Measurements from ENCODE around the gene SERPINB2. TPM values are rescaled to one million over a fixed set of nuclear protein-coding genes. Genes with fewer than 3 reads are reported as not detected.
"Not testable (repeated sequence)": the region's sequence is repeated elsewhere in the genome, so short reads cannot be mapped to it uniquely, and the experiment has no call there.

SERPINB2 gene
- polyA plus RNA-seq, 1 donor = 0.15 TPM

- Histone ChIP-seq H3K36me3 (ENCODE audit: control insufficient read depth, insufficient read depth, low read length) (no peaks in the 10 kb centered on the region), H3K27me3 (ENCODE audit: control insufficient read depth, insufficient read depth, low read length) (no peaks in the 10 kb centered on the region), H3K4me1 (ENCODE audit: control insufficient read depth, insufficient read depth, low read length) (no peaks in the 10 kb centered on the region), H3K27ac (ENCODE audit: low read length) (no peak overlapping the region), H3K9me3 (ENCODE audit: control insufficient read depth, low read depth, low read length) (no peaks in the 10 kb centered on the region), H3K4me3 (ENCODE audit: low read length) (no peak overlapping the region)
- WGBS (ENCODE audit: insufficient coverage, low lambda C conversion rate) = 40% methylated on average over 1 of the region's 1 CpG
- no peak for DNase-seq
Measured at GRCh38 chr18:63904694-63905093, 17.2 kb downstream of the SERPINB2 start.

- DNase-seq = no peak
- no peaks in the 10 kb centered on the region for H3K27me3 ChIP-seq (ENCODE audit: control insufficient read depth, insufficient read depth, low read length)
Measured at GRCh38 chr18:63905361-63905760, 17.9 kb downstream of the SERPINB2 start.

GRCh38 chr18:63906056-63906455 lies 18.6 kb downstream of the SERPINB2 start:
- H3K4me3 ChIP-seq (ENCODE audit: low read length) = no peak overlapping the region
- DNase-seq = no peak
- no peaks in the 10 kb centered on the region for H3K4me1 ChIP-seq (ENCODE audit: control insufficient read depth, insufficient read depth, low read length)
- H3K36me3 ChIP-seq (ENCODE audit: control insufficient read depth, insufficient read depth, low read length) = no peaks in the 10 kb centered on the region
- no peaks in the 10 kb centered on the region for H3K27me3 ChIP-seq (ENCODE audit: control insufficient read depth, insufficient read depth, low read length)
- WGBS (ENCODE audit: insufficient coverage, low lambda C conversion rate) = no CpG with 5 or more reads among the region's 1 CpG
- H3K9me3 ChIP-seq (ENCODE audit: control insufficient read depth, low read depth, low read length) = no peaks in the 10 kb centered on the region
- H3K27ac ChIP-seq (ENCODE audit: low read length) = no peak overlapping the region

More at GRCh38 chr18:63905361-63905760, 17.9 kb downstream of the SERPINB2 start:
- Histone ChIP-seq H3K9me3 (ENCODE audit: control insufficient read depth, low read depth, low read length) (no peaks in the 10 kb centered on the region), H3K27ac (ENCODE audit: low read length) (no peak overlapping the region), H3K4me1 (ENCODE audit: control insufficient read depth, insufficient read depth, low read length) (no peaks in the 10 kb centered on the region), H3K36me3 (ENCODE audit: control insufficient read depth, insufficient read depth, low read length) (no peaks in the 10 kb centered on the region), H3K4me3 (ENCODE audit: low read length) (no peak overlapping the region)
- no CpG with 5 or more reads among the region's 2 CpGs for WGBS (ENCODE audit: insufficient coverage, low lambda C conversion rate)

GRCh38 chr18:63907664-63908063 lies 20.2 kb downstream of the SERPINB2 start, which contains the start of gene SERPINB10:
SERPINB10 (plus strand) TSS chr18:63907958; CDS start chr18:63915511, 7,553 bp downstream.
- Histone ChIP-seq H3K9me3 (ENCODE audit: control insufficient read depth, low read depth, low read length) (no peaks in the 10 kb centered on the region), H3K4me3 (ENCODE audit: low read length) (no peak within 1 kb of the TSS), H3K4me1 (ENCODE audit: control insufficient read depth, insufficient read depth, low read length) (no peaks in the 10 kb centered on the region), H3K27ac (ENCODE audit: low read length) (no peak within 1 kb of the TSS), H3K36me3 (ENCODE audit: control insufficient read depth, insufficient read depth, low read length) (no peaks in the 10 kb centered on the region), H3K27me3 (ENCODE audit: control insufficient read depth, insufficient read depth, low read length) (no peaks in the 10 kb centered on the region)
- no peak for DNase-seq

GRCh38 chr18:63908858-63909257 lies 21.4 kb downstream of the SERPINB2 start:
- no peaks in the 10 kb centered on the region for H3K4me1 ChIP-seq (ENCODE audit: control insufficient read depth, insufficient read depth, low read length)
- no peak overlapping the region for H3K27ac ChIP-seq (ENCODE audit: low read length)
- no peaks in the 10 kb centered on the region for H3K9me3 ChIP-seq (ENCODE audit: control insufficient read depth, low read depth, low read length)
- no peaks in the 10 kb centered on the region for H3K36me3 ChIP-seq (ENCODE audit: control insufficient read depth, insufficient read depth, low read length)
- H3K4me3 ChIP-seq (ENCODE audit: low read length) = no peak overlapping the region
- DNase-seq = no peak
- no peaks in the 10 kb centered on the region for H3K27me3 ChIP-seq (ENCODE audit: control insufficient read depth, insufficient read depth, low read length)
- WGBS (ENCODE audit: insufficient coverage, low lambda C conversion rate) = no CpG with 5 or more reads among the region's 1 CpG

GRCh38 chr18:63909870-63910269 lies 22.4 kb downstream of the SERPINB2 start:
- no peaks in the 10 kb centered on the region for H3K9me3 ChIP-seq (ENCODE audit: control insufficient read depth, low read depth, low read length)
- DNase-seq = no peak
- no peaks in the 10 kb centered on the region for H3K36me3 ChIP-seq (ENCODE audit: control insufficient read depth, insufficient read depth, low read length)
- no peaks in the 10 kb centered on the region for H3K27me3 ChIP-seq (ENCODE audit: control insufficient read depth, insufficient read depth, low read length)
- no peak overlapping the region for H3K27ac ChIP-seq (ENCODE audit: low read length)
- WGBS (ENCODE audit: insufficient coverage, low lambda C conversion rate) = 100% methylated on average over 1 of the region's 2 CpGs
- H3K4me3 ChIP-seq (ENCODE audit: low read length) = no peak overlapping the region
- H3K4me1 ChIP-seq (ENCODE audit: control insufficient read depth, insufficient read depth, low read length) = no peaks in the 10 kb centered on the region

- no peak for DNase-seq
- Histone ChIP-seq H3K27me3 (ENCODE audit: control insufficient read depth, insufficient read depth, low read length) (no peaks in the 10 kb centered on the region), H3K4me1 (ENCODE audit: control insufficient read depth, insufficient read depth, low read length) (no peaks in the 10 kb centered on the region), H3K36me3 (ENCODE audit: control insufficient read depth, insufficient read depth, low read length) (no peaks in the 10 kb centered on the region), H3K27ac (ENCODE audit: low read length) (no peak overlapping the region), H3K9me3 (ENCODE audit: control insufficient read depth, low read depth, low read length) (no peaks in the 10 kb centered on the region), H3K4me3 (ENCODE audit: low read length) (no peak overlapping the region)
- 100% methylated on average over 1 of the region's 5 CpGs for whole genome bisulfite sequencing (ENCODE audit: insufficient coverage, low lambda C conversion rate)
Measured at GRCh38 chr18:63917817-63918216, 30.3 kb downstream of the SERPINB2 start.

- no peak overlapping the region for H3K4me3 ChIP-seq (ENCODE audit: low read length)
- H3K4me1 ChIP-seq (ENCODE audit: control insufficient read depth, insufficient read depth, low read length) = no peaks in the 10 kb centered on the region
- WGBS (ENCODE audit: insufficient coverage, low lambda C conversion rate) = no CpG with 5 or more reads among the region's 2 CpGs
- no peaks in the 10 kb centered on the region for H3K9me3 ChIP-seq (ENCODE audit: control insufficient read depth, low read depth, low read length)
- H3K36me3 ChIP-seq (ENCODE audit: control insufficient read depth, insufficient read depth, low read length) = no peaks in the 10 kb centered on the region
- no peaks in the 10 kb centered on the region for H3K27me3 ChIP-seq (ENCODE audit: control insufficient read depth, insufficient read depth, low read length)
- no peak overlapping the region for H3K27ac ChIP-seq (ENCODE audit: low read length)
- no peak for DNase-seq
Measured at GRCh38 chr18:63922049-63922448, 34.5 kb downstream of the SERPINB2 start.

- no peak overlapping the region for H3K4me3 ChIP-seq (ENCODE audit: low read length)
- no peaks in the 10 kb centered on the region for H3K36me3 ChIP-seq (ENCODE audit: control insufficient read depth, insufficient read depth, low read length)
- H3K27ac ChIP-seq (ENCODE audit: low read length) = no peak overlapping the region
- no peak for DNase-seq
- WGBS (ENCODE audit: insufficient coverage, low lambda C conversion rate) = 100% methylated on average over 1 of the region's 1 CpG
- no peaks in the 10 kb centered on the region for H3K27me3 ChIP-seq (ENCODE audit: control insufficient read depth, insufficient read depth, low read length)
- H3K9me3 ChIP-seq (ENCODE audit: control insufficient read depth, low read depth, low read length) = no peaks in the 10 kb centered on the region
- no peaks in the 10 kb centered on the region for H3K4me1 ChIP-seq (ENCODE audit: control insufficient read depth, insufficient read depth, low read length)
Measured at GRCh38 chr18:63924551-63924950, 37.0 kb downstream of the SERPINB2 start.

GRCh38 chr18:63928331-63928730 lies 40.8 kb downstream of the SERPINB2 start:
- H3K4me3 ChIP-seq (ENCODE audit: low read length) = no peak overlapping the region
- H3K27me3 ChIP-seq (ENCODE audit: control insufficient read depth, insufficient read depth, low read length) = no peaks in the 10 kb centered on the region
- H3K27ac ChIP-seq (ENCODE audit: low read length) = no peak overlapping the region
- WGBS (ENCODE audit: insufficient coverage, low lambda C conversion rate) = 93% methylated on average over 4 of the region's 8 CpGs
- H3K9me3 ChIP-seq (ENCODE audit: control insufficient read depth, low read depth, low read length) = no peaks in the 10 kb centered on the region
- no peaks in the 10 kb centered on the region for H3K4me1 ChIP-seq (ENCODE audit: control insufficient read depth, insufficient read depth, low read length)
- no peaks in the 10 kb centered on the region for H3K36me3 ChIP-seq (ENCODE audit: control insufficient read depth, insufficient read depth, low read length)
- no peak for DNase-seq

- H3K27ac ChIP-seq (ENCODE audit: low read length); H3K27me3 ChIP-seq (ENCODE audit: control insufficient read depth, insufficient read depth, low read length); H3K9me3 ChIP-seq (ENCODE audit: control insufficient read depth, low read depth, low read length); DNase-seq; H3K36me3 ChIP-seq (ENCODE audit: control insufficient read depth, insufficient read depth, low read length); H3K4me1 ChIP-seq (ENCODE audit: control insufficient read depth, insufficient read depth, low read length); H3K4me3 ChIP-seq (ENCODE audit: low read length): not testable (repeated sequence)
Measured at GRCh38 chr18:63929369-63929768, 41.9 kb downstream of the SERPINB2 start.
